Measurements from ENCODE around the gene THAP12.

DNA sequence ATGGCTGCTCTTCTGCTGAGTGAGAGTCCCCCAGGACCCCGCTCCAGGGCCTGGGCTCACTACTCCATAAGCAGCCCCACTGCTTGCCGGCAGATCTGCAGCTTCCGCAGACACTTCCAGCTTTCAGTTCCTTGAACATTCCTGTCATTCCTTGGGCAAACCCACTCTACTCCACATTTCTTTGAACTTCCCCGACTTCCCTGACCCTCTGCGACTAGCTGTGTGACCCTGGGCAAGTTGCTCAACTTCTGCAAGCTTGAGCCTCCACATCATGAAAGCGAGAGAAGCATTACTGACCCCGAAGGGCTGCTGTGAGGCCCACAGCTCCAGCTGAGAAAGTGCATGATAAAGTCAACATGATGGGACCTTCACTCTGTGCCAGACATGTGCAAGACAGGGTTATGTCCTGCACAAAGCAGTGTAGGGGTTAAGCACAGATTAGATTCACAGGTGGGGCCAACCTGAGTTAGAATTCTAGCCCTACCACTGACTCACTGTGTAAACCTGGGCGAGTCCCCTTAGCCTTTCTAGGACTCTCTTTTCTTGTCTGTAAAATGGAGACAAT is 51.8 kb downstream of the THAP12 start:
- TF ChIP-seq, protein P1, sequence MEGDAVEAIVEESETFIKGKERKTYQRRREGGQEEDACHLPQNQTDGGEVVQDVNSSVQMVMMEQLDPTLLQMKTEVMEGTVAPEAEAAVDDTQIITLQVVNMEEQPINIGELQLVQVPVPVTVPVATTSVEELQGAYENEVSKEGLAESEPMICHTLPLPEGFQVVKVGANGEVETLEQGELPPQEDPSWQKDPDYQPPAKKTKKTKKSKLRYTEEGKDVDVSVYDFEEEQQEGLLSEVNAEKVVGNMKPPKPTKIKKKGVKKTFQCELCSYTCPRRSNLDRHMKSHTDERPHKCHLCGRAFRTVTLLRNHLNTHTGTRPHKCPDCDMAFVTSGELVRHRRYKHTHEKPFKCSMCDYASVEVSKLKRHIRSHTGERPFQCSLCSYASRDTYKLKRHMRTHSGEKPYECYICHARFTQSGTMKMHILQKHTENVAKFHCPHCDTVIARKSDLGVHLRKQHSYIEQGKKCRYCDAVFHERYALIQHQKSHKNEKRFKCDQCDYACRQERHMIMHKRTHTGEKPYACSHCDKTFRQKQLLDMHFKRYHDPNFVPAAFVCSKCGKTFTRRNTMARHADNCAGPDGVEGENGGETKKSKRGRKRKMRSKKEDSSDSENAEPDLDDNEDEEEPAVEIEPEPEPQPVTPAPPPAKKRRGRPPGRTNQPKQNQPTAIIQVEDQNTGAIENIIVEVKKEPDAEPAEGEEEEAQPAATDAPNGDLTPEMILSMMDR (IDR thresholded peaks at IDR 0.05): no peak
- no peak for TF ChIP-seq POLR2A (IDR thresholded peaks at IDR 0.05)
